Heart left ventricle (tissue), 16 donors: ENCODE measurements around the gene SLC22A4. TPM values are rescaled to one million over a fixed set of nuclear protein-coding genes. Genes with fewer than 3 reads are reported as not detected.
A peak's percentile ranks its signal among the peaks of the same experiment; 100 is the strongest.

ENCODE experiments used
- ATAC-seq, 4 donors: fragments of 200-7000 bp; cut with Tn5 transposase; one replicate each; pipeline ENCODE4 v1.9.1; 2020 to 2022; ENCODE audit warnings: moderate library complexity in 4 of 4, mild to moderate bottlenecking in 3 of 4, moderate number of reproducible peaks in 1 of 4
- DNase-seq, 5 donors: peaks; one replicate each; pipeline ENCODE4 v3.0.0-alpha.2; 2020
- H3K27ac ChIP-seq, 12 donors: fragments of 200-600 bp; sonication (generic) in 4 of 12; one replicate each; pipeline versions ENCODE4 v1.5.0 to v1.8.0; 2016 to 2022; ENCODE audit warnings: mild to moderate bottlenecking in 2 of 12
- H3K27me3 ChIP-seq, 9 donors: fragments of 200-600 bp; sonication (generic) in 2 of 9; one replicate each; pipeline versions ENCODE4 v1.5.1 to v1.8.0; 2016 to 2022; ENCODE audit warnings: mild to moderate bottlenecking in 3 of 9
- H3K36me3 ChIP-seq, 9 donors: fragments of 200-600 bp; sonication (generic) in 2 of 9; one replicate each; pipeline versions ENCODE4 v1.5.0 to v1.8.0; 2018 to 2022; ENCODE audit warnings: mild to moderate bottlenecking in 2 of 9
- H3K4me1 ChIP-seq, 12 donors: fragments of 200-600 bp; sonication (generic) in 4 of 12; one replicate each; pipeline versions ENCODE4 v1.5.0 to v1.8.0; 2016 to 2022; ENCODE audit warnings: mild to moderate bottlenecking in 3 of 12
- H3K4me3 ChIP-seq, 12 donors: fragments of 200-600 bp; sonication (generic) in 4 of 12; one replicate each; pipeline versions ENCODE4 v1.5.0 to v1.8.0; 2017 to 2022; ENCODE audit warnings: mild to moderate bottlenecking in 9 of 12, moderate library complexity in 4 of 12
- H3K9me3 ChIP-seq, 12 donors: fragments of 200-600 bp; sonication (generic) in 4 of 12; one replicate each; pipeline versions ENCODE4 v1.5.0 to v1.8.0; 2016 to 2022; ENCODE audit warnings: mild to moderate bottlenecking in 1 of 12
- CTCF ChIP-seq, 12 donors: fragments of 200-600 bp; sonication (generic) in 4 of 12; IDR thresholded peaks; one replicate each; pipeline versions ENCODE4 v1.5.0 to v1.8.0; 2018 to 2022; ENCODE audit warnings: antibody characterized with exemption in 12 of 12, mild to moderate bottlenecking in 5 of 12
- POLR2A ChIP-seq, 2 donors: fragments of 450-650 bp; IDR thresholded peaks; one replicate each; pipeline ENCODE4 v1.6.1; 2017; ENCODE audit warnings: antibody characterized with exemption in 2 of 2, mild to moderate bottlenecking in 2 of 2, moderate library complexity in 2 of 2
- WGBS, 4 donors: extraction: QIAGEN DNeasy Blood & Tissue Kit in 2 of 4; methylation state at CpG; one replicate each; pipeline versions ENCODE4 v1.1.5 to v1.1.7; 2013 to 2018; 5-methylcytosine and 5-hydroxymethylcytosine counted together
- intact Hi-C, 10 donors: fragments of 100-400 bp; cut with DNase I; formaldehyde crosslinking; loops; one replicate each; pipeline versions ENCODE4 v1.11.1 to v1.14.2; 2022
- polyA plus RNA-seq, 2 donors: library from polyadenylated mRNA; stranded (reverse); fragments of 200-250 nt; gene quantifications; one replicate each; pipeline ENCODE4 v1.2.3, GENCODE V29; 2013
- total RNA-seq, 9 donors: library from RNA; depleted of rRNA in 2 of 9; stranded (reverse); fragments of >200 nt in 2 of 9; fragmentation: NEBNext Ultra II Directional in 3 of 9; extraction: Animal tissue kit (Norgen Biotek cat#: 25700) in 3 of 9; gene quantifications; one replicate each; pipeline versions ENCODE4 v1.1.0 to v1.2.4, GENCODE V29; 2016 to 2023
- donor health status: ischemic (EF 13 %, LVEDD 7.1; RV severe dilation, severe dysfunction).
- donor health status: healthy with polysubstance abuse.
- donor health status: DM: no; HTN: yes; CAD: no.
- donor health status: DM: no; HTN: no; CAD: no.
- donor health status: ischemic (EF 25% LVEDD 6.9; RV normal size, moderate dysfunction).
- donor health status: ischemic (EF 25% LVEDD 5.7; RV mildly dilated, moderate dysfunction).
- donor health status: healthy.
- donor health status: DM: yes; HTN: yes; CAD: no.
- donor health status: ischemic (EF 35%, LVEDD 5.7; RV mildly dilated, moderate dysfunction).
- donor health status: nonischemic (EF 11% LVEDD 7.7; RV severe dilation, severe dysfunction).
- donor health status: DM: yes; HTN: yes; CAD: no.
- donor health status: PGD.
- donor health status: ischemic (EF 29% LVEDD 5.4; RV normal size, mild dysfunction).
- donor health status: nonischemic (EF 23%, LVEDD 6.1; RV moderate dilation, normal function).

Gene SLC22A4
- total and polyA plus RNA-seq, 11 donors = 0.30 to 4.9 (median 2.2) TPM

GRCh38 chr5:132370971-132371602 is 76.9 kb downstream of the SLC22A4 start:
- peaks cover 0 to 3% (median 0%) of the 10 kb centered on the region in 9 donors for H3K36me3 ChIP-seq
- ATAC-seq (peak; percentile 7 to 42 (median 40)), DNase-seq (peak in 1 of 5 donors; percentile 62)
- peak overlapping the region in 9 of 12 donors; percentile 82 to 94 (median 91) for H3K27ac ChIP-seq
- H3K27me3 ChIP-seq = no peaks in the 10 kb centered on the region
- TF ChIP-seq CTCF (IDR thresholded peaks at IDR 0.05) = no peak
- no peak for TF ChIP-seq POLR2A (IDR thresholded peaks at IDR 0.05)
- 68 to 92% (median 75%) methylated on average over 19 of the region's 19 CpGs for WGBS, 4 donors
- no peaks in the 10 kb centered on the region for H3K9me3 ChIP-seq
- intact Hi-C loops = loop anchor here in 2 of 10 donors (5.0 to 10.0 kb wide), 2 partner anchors 99 to 444 kb away; partner anchors contain the start of gene SOWAHA (in 1 of the 2)
- H3K4me3 ChIP-seq = peak overlapping the region in 10 of 12 donors; percentile 66 to 90 (median 75)
- peaks cover 0 to 43% (median 21%) of the 10 kb centered on the region in 12 donors for H3K4me1 ChIP-seq

- no peaks in the 10 kb centered on the region for H3K36me3 ChIP-seq
- DNase-seq (no peak), ATAC-seq (no peak)
- intact Hi-C loops = loop anchor here in 2 of 10 donors (5.0 to 10.0 kb wide), 2 partner anchors 99 to 443 kb away; partner anchors contain the start of gene SOWAHA (in 1 of the 2)
- peaks cover 0 to 47% (median 21%) of the 10 kb centered on the region in 12 donors for H3K4me1 ChIP-seq
- peak overlapping the region in 4 of 12 donors; percentile 66 to 73 (median 70) for H3K4me3 ChIP-seq
- H3K9me3 ChIP-seq = no peaks in the 10 kb centered on the region
- WGBS, 4 donors = 83 to 94% (median 91%) methylated on average over 5 of the region's 5 CpGs
- H3K27me3 ChIP-seq = no peaks in the 10 kb centered on the region
- H3K27ac ChIP-seq = peak overlapping the region in 4 of 12 donors; percentile 88 to 93 (median 92)
- no peak for TF ChIP-seq CTCF (IDR thresholded peaks at IDR 0.05)
Measured at GRCh38 chr5:132371603-132371994, 77.4 kb downstream of the SLC22A4 start.

GRCh38 chr5:132372127-132372526 is 77.9 kb downstream of the SLC22A4 start:
- DNase-seq (no peak), ATAC-seq (no peak)
- WGBS, 4 donors = 85 to 92% (median 89%) methylated on average over 2 of the region's 2 CpGs
- Histone ChIP-seq H3K27ac (peak overlapping the region in 1 of 12 donors; percentile 93), H3K4me3 (peak overlapping the region in 2 of 12 donors; percentile 11 to 73), H3K27me3 (no peaks in the 10 kb centered on the region), H3K9me3 (no peaks in the 10 kb centered on the region), H3K4me1 (peaks cover 0 to 53% (median 21%) of the 10 kb centered on the region in 12 donors), H3K36me3 (no peaks in the 10 kb centered on the region)
- no peak for TF ChIP-seq POLR2A (IDR thresholded peaks at IDR 0.05)
- no peak for TF ChIP-seq CTCF (IDR thresholded peaks at IDR 0.05)
- intact Hi-C loops = loop anchor here in 2 of 10 donors (5.0 to 10.0 kb wide), 2 partner anchors 100 to 443 kb away; partner anchors contain the start of gene SOWAHA (in 1 of the 2)

- Histone ChIP-seq H3K27ac (peak overlapping the region in 1 of 12 donors; percentile 93), H3K4me3 (peak overlapping the region in 2 of 12 donors; percentile 11 to 73), H3K4me1 (peaks cover 0 to 55% (median 21%) of the 10 kb centered on the region in 12 donors), H3K27me3 (no peaks in the 10 kb centered on the region), H3K9me3 (no peaks in the 10 kb centered on the region), H3K36me3 (no peaks in the 10 kb centered on the region)
- ATAC-seq (no peak), DNase-seq (no peak)
- intact Hi-C loops = loop anchor here in 2 of 10 donors (5.0 to 10.0 kb wide), 2 partner anchors 100 to 442 kb away; partner anchors contain the start of gene SOWAHA (in 1 of the 2)
- TF ChIP-seq CTCF (IDR thresholded peaks at IDR 0.05) (no peak), POLR2A (IDR thresholded peaks at IDR 0.05) (no peak)
Measured at GRCh38 chr5:132372542-132372941, 78.3 kb downstream of the SLC22A4 start.
